HL-60 (cell line): ENCODE results near the gene ITPR3.

Experiments used
- DNase-seq, 2 experiments: peaks; one replicate each; pipeline ENCODE4 v3.0.0-alpha.2; 2010 to 2020; ENCODE audit warnings: low read depth in 1 of 2, low spot score in 1 of 2
- H3K27ac ChIP-seq: fragments of 250-450 bp; sonication (Bioruptor Pico); replicated peaks from 2 replicates; pipeline ENCODE4 v1.5.1; 2020; ENCODE audit warnings: mild to moderate bottlenecking, moderate library complexity
- H3K27me3 ChIP-seq: fragments of 250-450 bp; sonication (Bioruptor Pico); 2 replicates; pipeline ENCODE4 v1.5.1; 2021; ENCODE audit warnings: mild to moderate bottlenecking, moderate library complexity; ENCODE audit not compliant: insufficient read depth, poor library complexity, severe bottlenecking
- H3K4me3 ChIP-seq: replicated peaks from 2 replicates; pipeline ENCODE4 v1.5.1; 2011; ENCODE audit warnings: mild to moderate bottlenecking, control low read depth, low read length; ENCODE audit not compliant: insufficient read depth
- GABPA ChIP-seq: IDR thresholded peaks from 2 replicates; pipeline ENCODE4 v1.6.1; 2012; ENCODE audit warnings: low read depth
- POLR2AphosphoS5 ChIP-seq: IDR thresholded peaks from 2 replicates; pipeline ENCODE4 v1.6.1; 2012; ENCODE audit warnings: low read depth
- SPI1 ChIP-seq: IDR thresholded peaks from 2 replicates; pipeline ENCODE4 v1.6.1; 2012; ENCODE audit warnings: low read depth, mild to moderate bottlenecking, borderline replicate concordance
- TF ChIP-seq, protein P1 (sequence below): IDR thresholded peaks from 2 replicates; pipeline ENCODE4 v1.6.1; 2012; ENCODE audit warnings: low read depth; ENCODE audit not compliant: insufficient replicate concordance
- TF ChIP-seq, protein P2 (sequence below): IDR thresholded peaks from one replicate; pipeline ENCODE4 v1.5.1; 2011; ENCODE audit warnings: low read length, control low read depth, inconsistent platforms; ENCODE audit not compliant: insufficient read depth

Gene ITPR3

DNA sequence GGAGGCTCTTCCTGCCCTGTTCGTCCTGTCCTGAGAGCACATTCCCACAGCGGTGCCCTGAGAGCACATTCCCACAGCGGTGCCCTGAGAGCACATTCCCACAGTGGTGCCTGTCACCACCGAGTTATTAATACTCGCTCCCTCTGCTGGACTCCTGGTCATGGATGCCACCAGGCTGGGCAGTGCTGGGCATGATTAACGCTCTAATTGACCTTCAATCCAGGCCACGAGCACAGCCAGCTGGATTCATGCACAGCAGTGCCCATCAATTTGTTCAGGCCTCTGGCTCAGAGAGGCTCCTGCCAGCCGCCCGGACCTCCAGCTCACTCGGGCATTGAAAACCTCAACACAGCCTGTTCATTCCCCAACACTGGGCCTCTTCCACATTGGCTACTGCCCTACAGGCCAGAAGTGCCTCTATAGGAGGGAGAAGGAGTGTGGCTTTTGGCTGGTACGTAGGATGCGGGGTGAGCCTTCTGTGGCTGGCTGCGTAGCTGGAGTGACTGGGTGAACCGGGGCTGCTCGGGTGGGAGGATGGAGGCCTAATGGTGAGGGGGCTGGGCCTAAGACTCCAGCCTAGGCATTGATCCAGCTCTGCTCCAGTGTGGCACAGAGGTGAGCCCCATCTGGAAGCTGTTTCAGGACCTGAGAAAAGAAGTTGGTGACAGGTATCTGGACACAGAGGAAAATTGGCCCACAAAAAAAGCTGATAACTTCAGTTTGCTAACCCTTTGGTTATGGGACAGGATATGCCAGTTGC, 116.3 kb downstream of the ITPR3 start:
- Histone ChIP-seq H3K4me3 (no peak overlapping the region), H3K27me3 (peaks cover 1% of the 10 kb centered on the region), H3K27ac (no peak overlapping the region)
- no peak for DNase-seq
- TF ChIP-seq POLR2AphosphoS5 (no peak), GABPA (no peak), SPI1 (no peak)

DNA sequence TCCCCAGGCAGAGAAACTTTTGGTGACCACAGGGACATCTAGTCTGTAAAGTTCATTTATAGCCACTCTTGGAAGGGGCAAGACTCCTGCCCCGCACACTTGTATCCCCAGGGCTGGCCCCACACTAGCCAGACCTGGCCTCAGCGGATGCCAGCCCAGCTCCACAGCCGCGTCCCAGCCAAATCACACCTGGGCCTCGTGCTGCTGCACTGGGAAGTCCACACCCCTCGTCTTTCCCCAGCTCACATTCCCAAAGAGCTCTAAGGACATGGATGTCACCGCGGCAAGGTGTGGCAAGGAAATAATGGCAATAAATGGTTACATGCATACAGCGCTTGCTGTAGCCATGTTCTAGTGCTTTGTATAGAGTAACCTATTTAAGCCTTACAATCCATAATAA, 117.0 kb downstream of the ITPR3 start:
- peaks cover 8% of the 10 kb centered on the region for H3K27me3 ChIP-seq

DNA sequence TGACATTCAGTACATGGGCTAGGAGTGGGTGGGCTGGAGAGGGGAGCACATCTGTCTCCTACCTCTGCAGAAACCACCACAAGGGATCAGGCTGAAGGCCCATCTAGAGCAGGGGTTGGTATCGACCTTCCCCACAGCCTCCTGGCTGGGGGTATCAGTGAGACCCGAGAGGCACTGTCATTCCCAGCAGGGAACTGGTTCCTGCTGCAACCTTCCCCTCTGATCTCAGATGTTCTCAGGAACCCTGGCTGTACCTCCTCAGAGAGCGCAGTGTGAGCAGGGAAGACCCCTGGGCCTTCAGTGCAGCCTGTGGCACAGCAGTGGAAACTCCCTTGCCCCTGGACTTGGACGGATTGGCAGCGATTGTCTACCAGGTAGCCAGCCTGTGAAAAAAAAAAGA, 117.8 kb downstream of the ITPR3 start:
- Histone ChIP-seq H3K4me3 (no peak overlapping the region), H3K27me3 (peaks cover 14% of the 10 kb centered on the region), H3K27ac (no peak overlapping the region)
- DNase-seq, result no peak
- TF ChIP-seq, protein P1, sequence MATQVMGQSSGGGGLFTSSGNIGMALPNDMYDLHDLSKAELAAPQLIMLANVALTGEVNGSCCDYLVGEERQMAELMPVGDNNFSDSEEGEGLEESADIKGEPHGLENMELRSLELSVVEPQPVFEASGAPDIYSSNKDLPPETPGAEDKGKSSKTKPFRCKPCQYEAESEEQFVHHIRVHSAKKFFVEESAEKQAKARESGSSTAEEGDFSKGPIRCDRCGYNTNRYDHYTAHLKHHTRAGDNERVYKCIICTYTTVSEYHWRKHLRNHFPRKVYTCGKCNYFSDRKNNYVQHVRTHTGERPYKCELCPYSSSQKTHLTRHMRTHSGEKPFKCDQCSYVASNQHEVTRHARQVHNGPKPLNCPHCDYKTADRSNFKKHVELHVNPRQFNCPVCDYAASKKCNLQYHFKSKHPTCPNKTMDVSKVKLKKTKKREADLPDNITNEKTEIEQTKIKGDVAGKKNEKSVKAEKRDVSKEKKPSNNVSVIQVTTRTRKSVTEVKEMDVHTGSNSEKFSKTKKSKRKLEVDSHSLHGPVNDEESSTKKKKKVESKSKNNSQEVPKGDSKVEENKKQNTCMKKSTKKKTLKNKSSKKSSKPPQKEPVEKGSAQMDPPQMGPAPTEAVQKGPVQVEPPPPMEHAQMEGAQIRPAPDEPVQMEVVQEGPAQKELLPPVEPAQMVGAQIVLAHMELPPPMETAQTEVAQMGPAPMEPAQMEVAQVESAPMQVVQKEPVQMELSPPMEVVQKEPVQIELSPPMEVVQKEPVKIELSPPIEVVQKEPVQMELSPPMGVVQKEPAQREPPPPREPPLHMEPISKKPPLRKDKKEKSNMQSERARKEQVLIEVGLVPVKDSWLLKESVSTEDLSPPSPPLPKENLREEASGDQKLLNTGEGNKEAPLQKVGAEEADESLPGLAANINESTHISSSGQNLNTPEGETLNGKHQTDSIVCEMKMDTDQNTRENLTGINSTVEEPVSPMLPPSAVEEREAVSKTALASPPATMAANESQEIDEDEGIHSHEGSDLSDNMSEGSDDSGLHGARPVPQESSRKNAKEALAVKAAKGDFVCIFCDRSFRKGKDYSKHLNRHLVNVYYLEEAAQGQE, result no peak
- TF ChIP-seq, protein P2, sequence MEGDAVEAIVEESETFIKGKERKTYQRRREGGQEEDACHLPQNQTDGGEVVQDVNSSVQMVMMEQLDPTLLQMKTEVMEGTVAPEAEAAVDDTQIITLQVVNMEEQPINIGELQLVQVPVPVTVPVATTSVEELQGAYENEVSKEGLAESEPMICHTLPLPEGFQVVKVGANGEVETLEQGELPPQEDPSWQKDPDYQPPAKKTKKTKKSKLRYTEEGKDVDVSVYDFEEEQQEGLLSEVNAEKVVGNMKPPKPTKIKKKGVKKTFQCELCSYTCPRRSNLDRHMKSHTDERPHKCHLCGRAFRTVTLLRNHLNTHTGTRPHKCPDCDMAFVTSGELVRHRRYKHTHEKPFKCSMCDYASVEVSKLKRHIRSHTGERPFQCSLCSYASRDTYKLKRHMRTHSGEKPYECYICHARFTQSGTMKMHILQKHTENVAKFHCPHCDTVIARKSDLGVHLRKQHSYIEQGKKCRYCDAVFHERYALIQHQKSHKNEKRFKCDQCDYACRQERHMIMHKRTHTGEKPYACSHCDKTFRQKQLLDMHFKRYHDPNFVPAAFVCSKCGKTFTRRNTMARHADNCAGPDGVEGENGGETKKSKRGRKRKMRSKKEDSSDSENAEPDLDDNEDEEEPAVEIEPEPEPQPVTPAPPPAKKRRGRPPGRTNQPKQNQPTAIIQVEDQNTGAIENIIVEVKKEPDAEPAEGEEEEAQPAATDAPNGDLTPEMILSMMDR, result no peak
- no peak for TF ChIP-seq POLR2AphosphoS5
- no peak for TF ChIP-seq GABPA
- TF ChIP-seq SPI1, result no peak

More for the DNA sequence above, 117.0 kb downstream of the ITPR3 start:
- no peak for DNase-seq
- H3K27ac ChIP-seq, result no peak overlapping the region
- no peak overlapping the region for H3K4me3 ChIP-seq
- TF ChIP-seq POLR2AphosphoS5 (no peak), SPI1 (no peak)
- TF ChIP-seq, protein P2, result no peak
- TF ChIP-seq, protein P1, result no peak

DNA sequence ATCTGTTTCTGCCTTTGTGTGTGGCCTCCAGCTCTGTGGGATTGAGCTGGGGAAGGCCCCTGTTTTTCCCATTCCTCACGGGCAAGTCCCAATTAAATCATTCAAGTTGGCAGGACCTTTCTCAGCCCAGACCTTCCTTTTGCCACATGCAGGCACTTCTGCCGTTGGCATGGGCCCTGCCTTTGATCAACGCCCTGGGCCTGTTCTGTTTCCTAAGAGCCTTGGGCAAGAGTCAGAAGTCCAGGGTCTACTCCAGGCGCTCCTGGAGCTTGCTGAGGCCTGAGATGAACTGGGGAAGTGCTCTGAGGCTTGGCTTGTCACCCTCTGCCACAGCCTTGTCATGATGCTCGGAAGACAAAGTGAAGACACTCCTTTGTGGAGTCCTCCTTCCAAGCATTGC, 118.4 kb downstream of the ITPR3 start:
- H3K27ac ChIP-seq, result no peak overlapping the region
- H3K4me3 ChIP-seq, result no peak overlapping the region
- no peak for DNase-seq
- TF ChIP-seq, protein P2, result no peak
- no peak for TF ChIP-seq SPI1
- no peak for TF ChIP-seq GABPA
- TF ChIP-seq POLR2AphosphoS5, result no peak
- TF ChIP-seq, protein P1, result no peak
- H3K27me3 ChIP-seq, result peaks cover 14% of the 10 kb centered on the region
